A549 (cell line): ENCODE measurements around the gene APBB2. TPM values are rescaled to one million over a fixed set of nuclear protein-coding genes. Genes with fewer than 3 reads are reported as not detected.

Experiments
- ATAC-seq, 2 experiments: fragments of 200-7000 bp in 1 of 2; fragments of >200 bp in 1 of 2; cut with Nextera tagmentation in 1 of 2; cut with Tn5 transposase in 1 of 2; 3 replicates each; pipeline versions ENCODE4 v1.8.0 to v1.9.1; 2018 to 2020; ENCODE audit warnings: mild to moderate bottlenecking in 1 of 2, moderate library complexity in 1 of 2
- CTCF ChIA-PET: fragments of 300-600 bp; sonication (Branson Sonifier 250); formaldehyde crosslinking; extraction: SDS; loops from one replicate; lab custom pipeline; 2021; ENCODE audit warnings: antibody characterized with exemption, inconsistent platforms; lab: Yijun Ruan, JAX
- POLR2A ChIA-PET: fragments of 350-600 bp; formaldehyde crosslinking; extraction: SDS; loops from one replicate; lab custom pipeline; 2021; ENCODE audit warnings: antibody characterized with exemption, inconsistent platforms; lab: Yijun Ruan, JAX
- DNase-seq, 2 experiments: peaks; one replicate each; pipeline versions ENCODE4 v3.0.0 to v3.0.0-alpha.2; 2011 to 2016; ENCODE audit warnings: low read depth in 1 of 2, low spot score in 1 of 2
- FAIRE-seq: peaks from 2 replicates; lab custom pipeline; 2011; peaks lifted over from hg19 to GRCh38; lab: Jason Lieb, UNC
- H3K27ac ChIP-seq, 2 experiments: fragments of >200 bp; sonication (Bioruptor Twin); formaldehyde crosslinking; 3 replicates each; pipeline ENCODE4 v1.5.1; 2016 to 2017
- H3K4me1 ChIP-seq: fragments of >200 bp; sonication (Bioruptor Twin); formaldehyde crosslinking; 3 replicates; pipeline ENCODE4 v1.6.1; 2016
- H3K4me2 ChIP-seq: fragments of >200 bp; sonication (Bioruptor Twin); formaldehyde crosslinking; 3 replicates; pipeline ENCODE4 v1.6.1; 2016
- H3K4me3 ChIP-seq: fragments of >200 bp; sonication (Bioruptor Twin); formaldehyde crosslinking; 3 replicates; pipeline ENCODE4 v1.5.1; 2016
- H3K9me3 ChIP-seq: fragments of >200 bp; sonication (Bioruptor Twin); formaldehyde crosslinking; 3 replicates; pipeline ENCODE4 v1.6.1; 2016
- BCL3 ChIP-seq: fragments of >200 bp; sonication (Bioruptor Twin); formaldehyde crosslinking; IDR thresholded peaks from 3 replicates; pipeline ENCODE4 v1.6.1; 2016
- CEBPB ChIP-seq, 2 experiments: fragments of >200 bp in 1 of 2; sonication (Bioruptor Twin) in 1 of 2; formaldehyde crosslinking in 1 of 2; IDR thresholded peaks; 2 replicates each; pipeline ENCODE4 v1.6.1; 2012 to 2016
- CTCF ChIP-seq: fragments of >200 bp; sonication (Bioruptor Twin); formaldehyde crosslinking; IDR thresholded peaks from 3 replicates; pipeline ENCODE4 v1.5.1; 2016
- EHF ChIP-seq: fragments of 250-450 bp; sonication (Bioruptor Pico); IDR thresholded peaks from 2 replicates; pipeline ENCODE4 v1.5.0; 2020; ENCODE audit warnings: mild to moderate bottlenecking
- ESRRA ChIP-seq: fragments of 150-350 bp; IDR thresholded peaks from 2 replicates; pipeline ENCODE4 v1.6.1; 2014; ENCODE audit warnings: mild to moderate bottlenecking, low read length, borderline replicate concordance
- FOSL2 ChIP-seq, 2 experiments: fragments of 450-650 bp in 1 of 2; fragments of >200 bp in 1 of 2; sonication (Bioruptor Twin) in 1 of 2; formaldehyde crosslinking; IDR thresholded peaks; 2 replicates each; pipeline versions ENCODE4 v1.5.0 to v1.6.1; 2016 to 2020; ENCODE audit warnings: mild to moderate bottlenecking in 1 of 2, moderate library complexity in 1 of 2
- GATA3 ChIP-seq: IDR thresholded peaks from 2 replicates; pipeline ENCODE4 v1.6.1; 2012; ENCODE audit warnings: borderline replicate concordance
- HDAC2 ChIP-seq: fragments of 200-600 bp; sonication (generic); IDR thresholded peaks from 2 replicates; pipeline ENCODE4 v1.6.1; 2016
- HEYL ChIP-seq: fragments of 250-450 bp; sonication (Bioruptor Pico); IDR thresholded peaks from 2 replicates; pipeline ENCODE4 v1.8.0; 2021; ENCODE audit warnings: mild to moderate bottlenecking, moderate library complexity
- HOXA7 ChIP-seq: fragments of 250-450 bp; sonication (Bioruptor Pico); IDR thresholded peaks from 2 replicates; pipeline ENCODE4 v1.5.0; 2020; ENCODE audit warnings: mild to moderate bottlenecking, moderate library complexity
- HOXB13 ChIP-seq: fragments of 250-450 bp; sonication (Bioruptor Pico); IDR thresholded peaks from 2 replicates; pipeline ENCODE4 v1.5.0; 2020; ENCODE audit warnings: low read depth, mild to moderate bottlenecking, moderate library complexity
- JUN ChIP-seq, 2 experiments: fragments of >200 bp; sonication (Bioruptor Twin); formaldehyde crosslinking; IDR thresholded peaks; 2 replicates in 1 of 2; 3 replicates in 1 of 2; pipeline ENCODE4 v1.6.1; 2016 to 2017
- MAFK ChIP-seq: fragments of 450-650 bp; IDR thresholded peaks from 2 replicates; pipeline ENCODE4 v1.6.1; 2014; ENCODE audit not compliant: partially characterized antibody
- MAZ ChIP-seq: fragments of 150-350 bp; IDR thresholded peaks from 2 replicates; pipeline ENCODE4 v1.6.1; 2014; ENCODE audit warnings: antibody characterized with exemption, low read depth, low read length, borderline replicate concordance
- NPAS2 ChIP-seq: fragments of 250-450 bp; sonication (Bioruptor Pico); IDR thresholded peaks from 2 replicates; pipeline ENCODE4 v1.8.0; 2022; ENCODE audit warnings: mild to moderate bottlenecking, moderate library complexity, borderline replicate concordance
- PBX3 ChIP-seq: IDR thresholded peaks from 2 replicates; pipeline ENCODE4 v1.6.1; 2012
- RAD21 ChIP-seq, 2 experiments: fragments of >200 bp in 1 of 2; sonication (Bioruptor Twin) in 1 of 2; formaldehyde crosslinking in 1 of 2; IDR thresholded peaks in 1 of 2; conservative IDR thresholded peaks in 1 of 2; 2 replicates in 1 of 2; 3 replicates in 1 of 2; pipeline ENCODE4 v1.6.1; 2012 to 2018; ENCODE audit warnings: inconsistent platforms in 1 of 2
- RARB ChIP-seq: fragments of 250-450 bp; sonication (Bioruptor Pico); IDR thresholded peaks from 2 replicates; pipeline ENCODE4 v1.8.0; 2021; ENCODE audit warnings: mild to moderate bottlenecking, moderate library complexity
- REST ChIP-seq: fragments of 200-600 bp; sonication (generic); IDR thresholded peaks from 2 replicates; pipeline ENCODE4 v1.6.1; 2016; ENCODE audit warnings: antibody characterized with exemption, mild to moderate bottlenecking, moderate library complexity
- SMC3 ChIP-seq: fragments of >200 bp; sonication (Bioruptor Twin); formaldehyde crosslinking; IDR thresholded peaks from 3 replicates; pipeline ENCODE4 v1.6.1; 2018; ENCODE audit warnings: inconsistent platforms
- SREBF2 ChIP-seq: fragments of 450-650 bp; IDR thresholded peaks from 2 replicates; pipeline ENCODE4 v1.6.1; 2014; ENCODE audit warnings: mild to moderate bottlenecking, moderate library complexity
- USF2 ChIP-seq: fragments of 450-650 bp; IDR thresholded peaks from 2 replicates; pipeline ENCODE4 v1.6.1; 2014; ENCODE audit warnings: antibody characterized with exemption
- ZC3H11A ChIP-seq: fragments of 450-650 bp; IDR thresholded peaks from 2 replicates; pipeline ENCODE4 v1.6.1; 2014; ENCODE audit warnings: antibody characterized with exemption, mild to moderate bottlenecking
- WGBS: methylation state at CpG from one replicate; pipeline ENCODE4 v1.1.6; 2017; ENCODE audit errors: missing lambda C conversion rate; 5-methylcytosine and 5-hydroxymethylcytosine counted together
- polyA plus RNA-seq, 4 experiments: library from polyadenylated mRNA; depleted of rRNA in 3 of 4; stranded (reverse); fragments of >200 nt; fragmentation: RNase III in 1 of 4; extraction: RNeasy Plus Mini Kit Qiagen cat#74134 plus additional on column Dnase treatment in 1 of 4; gene quantifications; 2 replicates in 3 of 4; 3 replicates in 1 of 4; pipeline ENCODE4 v1.2.3, GENCODE V29; 2011 to 2017

APBB2 gene
- polyA plus RNA-seq, 2 of the 4 experiments (the other 2 are of a cell fraction) = 8.3 to 31.9 TPM

GRCh38 chr4:40840985-40841571 lies 373.3 kb downstream of the APBB2 start:
- POLR2A ChIA-PET = no interaction called here
- H3K9me3 ChIP-seq = no peaks in the 10 kb centered on the region
- 60% methylated on average over 7 of the region's 7 CpGs for WGBS
- H3K27ac ChIP-seq = no peak overlapping the region
- TF ChIP-seq RAD21 (conservative IDR thresholded peaks at IDR 0.05 in 1 of 2, IDR thresholded peaks at IDR 0.05 in 1 of 2) (peak; percentile 33 to 41; a peak in 3 of 5 replicates), GATA3 (no peak), MAZ (no peak), MAFK (no peak), SREBF2 (no peak), PBX3 (no peak), ZC3H11A (no peak), FOSL2 (IDR thresholded peaks at IDR 0.05) (no peak), FOSL2 (CRISPR knock-in tag; IDR thresholded peaks at IDR 0.05) (no peak), SMC3 (0 out of 3 replicates have a peak, but pooled peaks have one; percentile 25), CTCF (peak; percentile 59)
- TF ChIP-seq, all 56 proteins: peak for 3
- DNase-seq (peak; percentile 33 to 78), FAIRE-seq (no peak), ATAC-seq (peak; percentile 93 to 97)
- CTCF ChIA-PET = interaction anchor here (0.5 to 2.6 kb wide), 20 partner anchors 8 to 210 kb away, joined by 3 to 20 read pairs (median 4); no protein-coding TSS in a partner anchor
- Histone ChIP-seq H3K4me3 (no peak overlapping the region), H3K4me2 (no peak overlapping the region), H3K4me1 (no peaks in the 10 kb centered on the region)

GRCh38 chr4:40840255-40840984 lies 373.9 kb downstream of the APBB2 start:
- DNase-seq = no peak
- no peak overlapping the region for H3K4me3 ChIP-seq
- H3K9me3 ChIP-seq = no peaks in the 10 kb centered on the region
- no peak for ATAC-seq
- 82% methylated on average over 10 of the region's 10 CpGs for WGBS
- TF ChIP-seq MAFK (no peak), HDAC2 (no peak), CEBPB (IDR thresholded peaks at IDR 0.05) (no peak)
- TF ChIP-seq, all 56 proteins: peak for 0
- no peak overlapping the region for H3K4me2 ChIP-seq
- CTCF ChIA-PET = interaction anchor here (0.7 to 2.6 kb wide), 16 partner anchors 9 to 103 kb away, joined by 3 to 20 read pairs (median 4); no protein-coding TSS in a partner anchor
- H3K27ac ChIP-seq = no peak overlapping the region
- POLR2A ChIA-PET = no interaction called here
- H3K4me1 ChIP-seq = no peaks in the 10 kb centered on the region
- no peak for FAIRE-seq

GRCh38 chr4:40838742-40839141 lies 375.6 kb downstream of the APBB2 start:
- Histone ChIP-seq H3K4me2 (no peak overlapping the region), H3K4me1 (no peaks in the 10 kb centered on the region), H3K27ac (no peak overlapping the region), H3K9me3 (no peaks in the 10 kb centered on the region), H3K4me3 (no peak overlapping the region)
- no peak for ATAC-seq
- 74% methylated on average over 4 of the region's 4 CpGs for WGBS
- FAIRE-seq = no peak
- peak in 1 of 2 experiments; percentile 12 for DNase-seq
- POLR2A ChIA-PET = no interaction called here
- CTCF ChIA-PET = interaction anchor here (1.0 kb wide), 1 partner anchor 9 kb away, joined by 3 read pairs; no protein-coding TSS in a partner anchor
- TF ChIP-seq NPAS2 (CRISPR knock-in tag) = no peak
- TF ChIP-seq HOXB13 = no peak
- TF ChIP-seq EHF (CRISPR knock-in tag) = no peak
- TF ChIP-seq ZC3H11A = no peak
- no peak for TF ChIP-seq ESRRA
- TF ChIP-seq JUN (IDR thresholded peaks at IDR 0.05) = no peak
- TF ChIP-seq HEYL = no peak
- TF ChIP-seq REST = no peak
- no peak for TF ChIP-seq USF2
- TF ChIP-seq BCL3 = no peak
- TF ChIP-seq HOXA7 = no peak
- no peak for TF ChIP-seq GATA3
- no peak for TF ChIP-seq SREBF2
- no peak for TF ChIP-seq RARB
